CD14-positive monocyte (primary cell): ENCODE data around the gene GSTCD. TPM values are rescaled to one million over a fixed set of nuclear protein-coding genes. Genes with fewer than 3 reads are reported as not detected.

ENCODE experiments used
- DNase-seq, 3 donors: peaks; one replicate each; pipeline ENCODE4 v3.0.0-alpha.2; 2011 to 2022
- H2AFZ ChIP-seq: 2 replicates; pipeline ENCODE4 v1.6.0; 2012; ENCODE audit warnings: mild to moderate bottlenecking, low read depth, low read length, inconsistent platforms; ENCODE audit not compliant: insufficient read depth, poor library complexity, severe bottlenecking
- H3K27ac ChIP-seq, 2 donors: 1 replicate in 1 of 2; 2 replicates in 1 of 2; pipeline ENCODE4 v1.5.1; 2012 to 2013; ENCODE audit warnings: low read length in 2 of 2, control low read depth in 1 of 2, inconsistent platforms in 1 of 2, low read depth in 1 of 2, mild to moderate bottlenecking in 1 of 2
- H3K27me3 ChIP-seq, 2 donors: one replicate each; pipeline versions ENCODE4 v1.6.0 to v1.6.1; 2011 to 2013; ENCODE audit warnings: low read length in 2 of 2; ENCODE audit not compliant: control insufficient read depth in 2 of 2, insufficient read depth in 2 of 2
- H3K36me3 ChIP-seq, 2 donors: replicated peaks in 1 of 2; 1 replicate in 1 of 2; 2 replicates in 1 of 2; pipeline versions ENCODE4 v1.5.1 to v1.6.1; 2012 to 2013; ENCODE audit warnings: low read length in 2 of 2, control low read depth in 1 of 2, inconsistent platforms in 1 of 2, mild to moderate bottlenecking in 1 of 2; ENCODE audit not compliant: insufficient read depth in 2 of 2, control insufficient read depth in 1 of 2
- H3K4me1 ChIP-seq, 2 donors: 1 replicate in 1 of 2; 2 replicates in 1 of 2; pipeline versions ENCODE4 v1.5.1 to v1.6.1; 2012 to 2013; ENCODE audit warnings: low read length in 2 of 2, control low read depth in 1 of 2, inconsistent platforms in 1 of 2, mild to moderate bottlenecking in 1 of 2, moderate library complexity in 1 of 2; ENCODE audit not compliant: insufficient read depth in 2 of 2, control insufficient read depth in 1 of 2
- H3K4me2 ChIP-seq: replicated peaks from 2 replicates; pipeline ENCODE3; 2012; ENCODE audit warnings: low read length, moderate library complexity, mild to moderate bottlenecking; ENCODE audit not compliant: poor library complexity, severe bottlenecking; ENCODE audit errors: extremely low read depth
- H3K4me3 ChIP-seq, 3 experiments: fragments of 200-600 bp in 1 of 3; sonication (generic) in 1 of 3; replicated peaks in 1 of 3; 1 replicate in 2 of 3; 2 replicates in 1 of 3; pipeline ENCODE4 v1.5.1; 2011 to 2013; ENCODE audit warnings: low read length in 3 of 3, mild to moderate bottlenecking in 3 of 3, control low read depth in 2 of 3, low read depth in 2 of 3, inconsistent platforms in 1 of 3, moderate library complexity in 1 of 3
- H3K79me2 ChIP-seq: 2 replicates; pipeline ENCODE4 v1.6.0; 2012; ENCODE audit warnings: mild to moderate bottlenecking, control low read depth, inconsistent platforms, low read length, moderate library complexity; ENCODE audit not compliant: insufficient read depth
- H3K9ac ChIP-seq: 2 replicates; pipeline ENCODE4 v1.6.0; 2017; ENCODE audit warnings: low read length, mild to moderate bottlenecking; ENCODE audit not compliant: insufficient read depth, poor library complexity, severe bottlenecking
- H3K9me3 ChIP-seq, 2 donors: replicated peaks in 1 of 2; 1 replicate in 1 of 2; 2 replicates in 1 of 2; pipeline versions ENCODE4 v1.5.1 to v1.6.1; 2012 to 2013; ENCODE audit warnings: low read length in 2 of 2, control low read depth in 1 of 2; ENCODE audit not compliant: control insufficient read depth in 1 of 2, insufficient read depth in 1 of 2
- H4K20me1 ChIP-seq: 2 replicates; pipeline ENCODE4 v1.6.0; 2012; ENCODE audit warnings: mild to moderate bottlenecking, low read length, control low read depth, moderate library complexity; ENCODE audit not compliant: insufficient read depth
- H3K27ac Mint-ChIP-seq, 7 donors: one replicate each; pipeline ENCODE4 v1.8.0; 2020; ENCODE audit warnings: mild to moderate bottlenecking in 7 of 7, mixed read lengths in 7 of 7, moderate library complexity in 6 of 7, inconsistent platforms in 2 of 7
- H3K27me3 Mint-ChIP-seq, 3 donors: one replicate each; pipeline ENCODE4 v1.8.0; 2021 to 2022; ENCODE audit warnings: low read depth in 3 of 3, mild to moderate bottlenecking in 3 of 3, mixed read lengths in 3 of 3, moderate library complexity in 3 of 3, inconsistent platforms in 1 of 3
- H3K36me3 Mint-ChIP-seq, 2 donors: one replicate each; pipeline ENCODE4 v1.8.0; 2020; ENCODE audit warnings: mixed read lengths in 2 of 2, inconsistent platforms in 1 of 2, mild to moderate bottlenecking in 1 of 2
- H3K4me1 Mint-ChIP-seq: one replicate; pipeline ENCODE4 v1.8.0; 2020; ENCODE audit warnings: mild to moderate bottlenecking, mixed read lengths
- H3K4me3 Mint-ChIP-seq, 2 donors: one replicate each; pipeline ENCODE4 v1.8.0; 2020; ENCODE audit warnings: mild to moderate bottlenecking in 2 of 2, mixed read lengths in 2 of 2, moderate library complexity in 1 of 2
- H3K9me3 Mint-ChIP-seq, 7 donors: one replicate each; pipeline ENCODE4 v1.8.0; 2020 to 2022; ENCODE audit warnings: mixed read lengths in 7 of 7, mild to moderate bottlenecking in 6 of 7, moderate library complexity in 6 of 7, inconsistent platforms in 2 of 7
- CTCF ChIP-seq: fragments of 200-600 bp; IDR thresholded peaks from one replicate; pipeline ENCODE4 v1.8.0; 2022; ENCODE audit warnings: antibody characterized with exemption, mild to moderate bottlenecking
- WGBS: methylation state at CpG from one replicate; pipeline ENCODE4 v1.1.5; 2013; ENCODE audit warnings: missing lambda C conversion rate; ENCODE audit not compliant: insufficient coverage; 5-methylcytosine and 5-hydroxymethylcytosine counted together
- intact Hi-C, 2 donors: fragments of 100-400 bp; cut with micrococcal nuclease; formaldehyde crosslinking; loops; one replicate each; pipeline versions ENCODE4 v1.15.0 to v1.15.1; 2023
- polyA plus RNA-seq, 3 donors: library from polyadenylated mRNA; depleted of rRNA in 1 of 3; unstranded in 2 of 3; stranded (reverse) in 1 of 3; fragments of 300-500 nt in 2 of 3; fragments of >200 nt in 1 of 3; fragmentation: Illumina TruSeq in 2 of 3; gene quantifications; 1 replicate in 2 of 3; 2 replicates in 1 of 3; pipeline ENCODE4 v1.2.3, GENCODE V29; 2012 to 2021

GSTCD gene
- polyA plus RNA-seq, 3 donors = 0.93 to 1.5 (median 1.2) TPM

GRCh38 chr4:105710678-105711077 is 2.1 kb downstream of the GSTCD start:
- Histone ChIP-seq H3K36me3 (no peaks in the 10 kb centered on the region), H3K4me1 (peaks cover 19 to 27% of the 10 kb centered on the region in 2 donors), H3K27ac (no peak overlapping the region), H3K9me3 (no peaks in the 10 kb centered on the region), H3K4me3 (no peak overlapping the region), H2AFZ (no peak overlapping the region), H3K9ac (no peak overlapping the region), H3K4me2 (no peak overlapping the region), H4K20me1 (no peaks in the 10 kb centered on the region), H3K27me3 (no peaks in the 10 kb centered on the region), H3K79me2 (peaks cover 39% of the 10 kb centered on the region)
- no peak for DNase-seq
- no peaks in the 10 kb centered on the region for H3K9me3 Mint-ChIP-seq
- TF ChIP-seq CTCF = no peak
- no peak overlapping the region for H3K27ac Mint-ChIP-seq
- intact Hi-C loops = no loop called here
- peaks cover 30% of the 10 kb centered on the region for H3K4me1 Mint-ChIP-seq
- H3K36me3 Mint-ChIP-seq = no peaks in the 10 kb centered on the region
- H3K4me3 Mint-ChIP-seq = no peak overlapping the region
- WGBS = 94% methylated on average over 3 of the region's 6 CpGs
- H3K27me3 Mint-ChIP-seq = no peaks in the 10 kb centered on the region

GRCh38 chr4:105712766-105713165 is 4.2 kb downstream of the GSTCD start:
- H3K4me1 Mint-ChIP-seq = peaks cover 19% of the 10 kb centered on the region
- no peaks in the 10 kb centered on the region for H3K27me3 Mint-ChIP-seq
- Histone ChIP-seq H3K9me3 (no peaks in the 10 kb centered on the region), H3K4me1 (peaks cover 13 to 20% of the 10 kb centered on the region in 2 donors), H3K36me3 (no peaks in the 10 kb centered on the region), H3K4me3 (no peak overlapping the region), H2AFZ (no peak overlapping the region), H3K79me2 (peaks cover 20% of the 10 kb centered on the region), H3K4me2 (no peak overlapping the region), H3K27ac (no peak overlapping the region), H3K9ac (no peak overlapping the region), H3K27me3 (no peaks in the 10 kb centered on the region), H4K20me1 (no peaks in the 10 kb centered on the region)
- no peak for DNase-seq
- no peak overlapping the region for H3K4me3 Mint-ChIP-seq
- H3K9me3 Mint-ChIP-seq = no peaks in the 10 kb centered on the region
- 92% methylated on average over 2 of the region's 2 CpGs for WGBS
- H3K27ac Mint-ChIP-seq = no peak overlapping the region
- H3K36me3 Mint-ChIP-seq = no peaks in the 10 kb centered on the region
- intact Hi-C loops = no loop called here
- no peak for TF ChIP-seq CTCF
